NCI-H524 (cell line): ENCODE data around the gene TEKT4.
"Not testable (repeated sequence)": the region's sequence is repeated elsewhere in the genome, so short reads cannot be mapped to it uniquely, and the experiment has no call there.

Source experiments
- DNase-seq, 2 experiments: peaks; one replicate each; lab custom pipeline; 2025; lab: John Stamatoyannopoulos, UW

TEKT4 gene

DNA sequence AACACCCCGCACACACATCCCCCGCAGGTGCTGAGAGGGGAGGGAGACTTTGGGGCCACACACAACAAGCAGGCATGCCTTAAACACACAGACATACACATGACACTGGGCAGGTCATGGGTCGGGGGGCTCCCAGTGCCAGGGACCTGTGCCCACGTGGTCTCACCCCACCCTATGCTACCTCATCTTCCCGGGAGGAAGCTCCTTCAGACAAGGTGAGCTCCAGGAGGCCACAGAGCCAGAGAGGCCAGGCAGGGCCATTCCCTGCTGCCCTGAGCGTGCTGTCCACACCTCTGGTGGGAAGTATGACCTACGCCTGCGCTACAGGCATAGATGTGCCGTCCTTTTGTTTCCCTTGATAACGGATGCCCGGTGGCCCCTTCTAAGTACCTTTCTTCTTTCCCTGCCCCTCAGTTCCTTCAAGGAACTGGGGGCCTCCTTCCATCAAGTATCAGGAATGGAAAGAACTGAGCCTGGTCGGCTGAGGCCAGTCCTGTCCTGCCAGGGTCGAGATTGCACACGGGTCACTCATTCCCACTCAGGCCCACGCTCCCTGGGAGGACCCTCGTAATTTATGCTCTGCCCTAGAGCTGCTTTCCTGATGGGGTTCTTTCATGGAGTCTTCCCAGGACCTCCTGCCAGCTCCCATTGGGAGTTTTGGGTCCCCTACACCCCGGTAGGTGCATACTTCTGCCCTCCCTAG lies 4.7 kb downstream of the TEKT4 start:
- DNase-seq: no peak

DNA sequence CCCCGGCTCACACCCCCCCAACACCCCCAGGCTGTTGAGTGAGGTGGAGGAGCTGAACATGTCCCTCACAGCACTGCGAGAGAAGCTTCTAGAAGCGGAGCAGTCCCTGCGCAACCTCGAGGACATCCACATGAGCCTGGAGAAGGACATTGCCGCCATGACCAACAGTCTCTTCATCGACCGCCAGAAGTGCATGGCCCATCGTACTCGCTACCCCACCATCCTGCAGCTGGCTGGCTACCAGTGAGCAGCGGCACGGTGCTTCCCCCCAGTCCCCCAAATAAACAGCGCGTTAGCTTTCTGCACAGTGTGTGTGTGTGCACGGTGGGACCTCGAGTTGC lies 5.3 kb downstream of the TEKT4 start:
- DNase-seq: no peak

GRCh38 chr2:94877129-94877528 lies 5.9 kb downstream of the TEKT4 start:
- no peak for DNase-seq

DNA sequence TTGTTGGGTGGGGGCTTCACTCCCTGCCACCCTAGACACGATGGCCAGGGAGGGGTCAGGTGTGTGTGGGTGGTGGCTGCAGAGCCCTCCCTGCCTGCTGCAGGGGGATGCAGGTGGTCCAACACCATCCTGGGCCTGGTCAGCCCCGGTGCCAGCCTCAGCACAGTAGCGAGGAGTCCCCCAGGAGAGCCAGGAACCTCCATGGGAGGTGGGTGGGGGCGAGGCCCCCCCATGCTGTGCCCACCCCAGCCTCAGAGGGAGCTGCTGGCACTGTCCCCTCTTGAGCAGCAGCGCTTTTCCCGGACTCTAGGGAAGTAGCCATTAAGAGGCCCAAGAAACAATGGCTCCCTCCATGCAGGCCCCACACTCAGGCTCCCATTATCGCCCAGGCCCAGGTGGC lies 7.3 kb downstream of the TEKT4 start:
- DNase-seq: not testable (repeated sequence)

GRCh38 chr2:94879314-94879981 lies 8.2 kb downstream of the TEKT4 start:
- no peak for DNase-seq

- DNase-seq: no peak
Observed at GRCh38 chr2:94879982-94880377, 8.8 kb downstream of the TEKT4 start.

DNA sequence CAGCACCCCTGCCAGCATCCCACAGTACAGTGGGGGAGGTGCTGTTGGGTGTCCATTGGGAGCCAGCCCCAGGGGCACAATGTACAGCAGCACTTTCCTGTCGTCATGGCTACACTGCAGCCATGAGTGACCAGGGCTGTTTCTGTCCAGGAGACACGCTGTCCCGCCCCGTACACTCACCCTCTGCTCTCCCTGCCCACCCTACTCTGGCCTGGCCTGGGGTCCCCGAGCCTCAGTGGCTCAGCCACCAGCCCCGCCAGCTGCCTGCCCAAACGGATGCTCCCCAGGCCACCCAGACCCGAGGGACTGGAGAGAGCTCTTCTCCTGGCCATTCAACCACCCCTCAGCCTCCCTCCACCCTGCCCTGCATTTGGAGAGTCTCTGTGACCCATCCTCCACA lies 9.3 kb downstream of the TEKT4 start:
- no peak for DNase-seq

DNA sequence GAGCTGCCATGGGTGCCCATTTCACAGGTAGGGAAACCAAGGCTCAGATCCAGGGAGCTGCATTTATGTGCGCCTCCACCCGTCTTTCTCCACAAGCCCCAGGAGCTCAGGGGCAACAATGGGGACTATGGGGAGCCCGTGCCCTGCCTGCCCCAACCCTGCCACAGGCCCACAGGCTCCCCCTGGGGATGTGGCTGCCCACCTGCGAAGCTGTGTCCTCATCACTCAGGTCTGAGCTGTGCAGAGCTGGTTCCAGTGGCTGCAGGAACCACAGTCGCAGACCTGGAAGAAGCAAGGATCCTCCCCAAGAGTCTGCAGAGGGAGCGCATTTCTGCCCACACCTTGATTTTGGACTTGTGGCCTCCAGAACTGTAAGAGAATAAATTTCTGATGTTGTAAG lies 9.8 kb downstream of the TEKT4 start:
- DNase-seq: no peak

GRCh38 chr2:94890234-94890633 lies 19.0 kb downstream of the TEKT4 start:
- no peak for DNase-seq

DNA sequence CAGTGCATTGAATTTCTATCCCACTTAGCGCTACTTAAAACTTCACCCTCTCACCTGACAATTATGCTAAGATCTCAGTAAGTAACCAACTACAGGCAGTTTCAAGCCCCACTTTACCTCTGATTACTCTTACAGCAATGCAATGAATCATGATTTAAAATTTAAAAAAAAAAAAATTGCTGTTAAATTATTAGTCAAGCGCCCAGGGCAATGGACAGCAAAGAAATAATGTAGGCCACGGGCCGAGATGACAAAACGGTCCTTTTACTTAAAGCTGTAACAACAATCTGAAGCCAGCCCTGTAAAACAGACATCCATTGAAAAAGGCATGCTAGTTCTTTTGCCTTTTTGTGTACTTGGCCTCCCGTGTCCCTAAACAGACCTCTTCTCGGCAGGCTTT lies 24.0 kb downstream of the TEKT4 start:
- not testable (repeated sequence) for DNase-seq

GRCh38 chr2:94906976-94907375 lies 35.7 kb downstream of the TEKT4 start:
- not testable (repeated sequence) for DNase-seq

GRCh38 chr2:94923196-94923595 lies 52.0 kb downstream of the TEKT4 start:
- no peak for DNase-seq

- not testable (repeated sequence) for DNase-seq
Observed at GRCh38 chr2:94924999-94925398, 53.8 kb downstream of the TEKT4 start.
